GM18873 (cell line): Measurements from ENCODE around the gene THBS4.

Source experiments
- ATAC-seq: cut with Tn5 transposase; IDR thresholded peaks from one replicate; pipeline ENCODE4 v1.9.1; 2021; ENCODE audit warnings: mild to moderate bottlenecking, moderate library complexity, moderate number of reproducible peaks; ENCODE audit not compliant: unreplicated experiment, low FRiP score

The THBS4 gene

GRCh38 chr5:80034962-80035821 is at the start of gene THBS4:
THBS4 (plus strand) TSS chr5:80035348; CDS start chr5:80035538, 190 bp downstream.
- no peak for ATAC-seq

GRCh38 chr5:79986260-79986659 is 48.9 kb upstream of the THBS4 start:
- ATAC-seq, result no peak

GRCh38 chr5:79990205-79990597 is 44.9 kb upstream of the THBS4 start:
- peak; percentile 37 for ATAC-seq

- peak; percentile 77 for ATAC-seq
These were observed 44.3 kb upstream of the THBS4 start, which contains the start of gene MTX3 for GRCh38 chr5:79990598-79991507. MTX3 (minus strand) TSS chr5:79991262; CDS start chr5:79991238, 24 bp downstream.

- no peak for ATAC-seq
These were observed 42.1 kb upstream of the THBS4 start for GRCh38 chr5:79992891-79993657.

GRCh38 chr5:79999722-80000121 is 35.4 kb upstream of the THBS4 start:
- ATAC-seq, result no peak

GRCh38 chr5:80002677-80003076 is 32.5 kb upstream of the THBS4 start:
- ATAC-seq, result no peak

- no peak for ATAC-seq
These were observed 26.0 kb upstream of the THBS4 start for GRCh38 chr5:80008995-80009765.

GRCh38 chr5:80010754-80011392 is 24.3 kb upstream of the THBS4 start:
- ATAC-seq, result no peak

GRCh38 chr5:80025069-80025468 is 10.1 kb upstream of the THBS4 start:
- ATAC-seq, result no peak

- ATAC-seq, result no peak
These were observed 8.3 kb upstream of the THBS4 start for GRCh38 chr5:80026841-80027240.

GRCh38 chr5:80031109-80031508 is 4.0 kb upstream of the THBS4 start:
- no peak for ATAC-seq

- ATAC-seq, result no peak
These were observed 1.6 kb upstream of the THBS4 start for GRCh38 chr5:80033513-80033912.

GRCh38 chr5:80034559-80034958 is 589 bp upstream of the THBS4 start:
- ATAC-seq, result no peak

- ATAC-seq, result no peak
These were observed 691 bp downstream of the THBS4 start for GRCh38 chr5:80035839-80036238.

GRCh38 chr5:80036615-80037014 is 1.5 kb downstream of the THBS4 start:
- ATAC-seq, result no peak

- no peak for ATAC-seq
These were observed 2.2 kb downstream of the THBS4 start for GRCh38 chr5:80037366-80037765.

GRCh38 chr5:80039650-80040049 is 4.5 kb downstream of the THBS4 start:
- ATAC-seq, result no peak

GRCh38 chr5:80041527-80041926 is 6.4 kb downstream of the THBS4 start:
- ATAC-seq, result no peak
